SJCRH30 (cell line): ENCODE measurements around the gene MYO1B. TPM values are rescaled to one million over a fixed set of nuclear protein-coding genes. Genes with fewer than 3 reads are reported as not detected.

Source experiments
- DNase-seq, 2 experiments: peaks; one replicate each; pipeline ENCODE4 v3.0.0-alpha.2; 2015 to 2020
- H3K27ac ChIP-seq: fragments of 250-450 bp; sonication (Bioruptor Pico); 2 replicates; pipeline ENCODE4 v1.5.1; 2020; ENCODE audit warnings: mild to moderate bottlenecking, moderate library complexity
- H3K27me3 ChIP-seq: fragments of 250-450 bp; sonication (Bioruptor Pico); 2 replicates; pipeline ENCODE4 v1.5.1; 2020; ENCODE audit warnings: mild to moderate bottlenecking, moderate library complexity
- H3K36me3 ChIP-seq: fragments of 250-450 bp; sonication (Bioruptor Pico); 2 replicates; pipeline ENCODE4 v1.5.1; 2020; ENCODE audit warnings: mild to moderate bottlenecking, moderate library complexity
- H3K4me1 ChIP-seq: fragments of 250-450 bp; sonication (Bioruptor Pico); 2 replicates; pipeline ENCODE4 v1.5.1; 2020; ENCODE audit warnings: mild to moderate bottlenecking, moderate library complexity
- H3K4me3 ChIP-seq: fragments of 250-450 bp; sonication (Bioruptor Pico); 2 replicates; pipeline ENCODE4 v1.5.1; 2020; ENCODE audit warnings: mild to moderate bottlenecking, moderate library complexity
- H3K9me3 ChIP-seq: fragments of 250-450 bp; sonication (Bioruptor Pico); replicated peaks from 2 replicates; pipeline ENCODE4 v1.5.1; 2020; ENCODE audit warnings: mild to moderate bottlenecking, moderate library complexity
- total RNA-seq: library from RNA; depleted of rRNA; stranded (reverse); fragments of >200 nt; shearing (Covaris generic); gene quantifications from 2 replicates; pipeline ENCODE4 v1.2.3, GENCODE V29; 2014

MYO1B gene
- total RNA-seq, 1 experiment from 2014 or later: 265 TPM

DNA sequence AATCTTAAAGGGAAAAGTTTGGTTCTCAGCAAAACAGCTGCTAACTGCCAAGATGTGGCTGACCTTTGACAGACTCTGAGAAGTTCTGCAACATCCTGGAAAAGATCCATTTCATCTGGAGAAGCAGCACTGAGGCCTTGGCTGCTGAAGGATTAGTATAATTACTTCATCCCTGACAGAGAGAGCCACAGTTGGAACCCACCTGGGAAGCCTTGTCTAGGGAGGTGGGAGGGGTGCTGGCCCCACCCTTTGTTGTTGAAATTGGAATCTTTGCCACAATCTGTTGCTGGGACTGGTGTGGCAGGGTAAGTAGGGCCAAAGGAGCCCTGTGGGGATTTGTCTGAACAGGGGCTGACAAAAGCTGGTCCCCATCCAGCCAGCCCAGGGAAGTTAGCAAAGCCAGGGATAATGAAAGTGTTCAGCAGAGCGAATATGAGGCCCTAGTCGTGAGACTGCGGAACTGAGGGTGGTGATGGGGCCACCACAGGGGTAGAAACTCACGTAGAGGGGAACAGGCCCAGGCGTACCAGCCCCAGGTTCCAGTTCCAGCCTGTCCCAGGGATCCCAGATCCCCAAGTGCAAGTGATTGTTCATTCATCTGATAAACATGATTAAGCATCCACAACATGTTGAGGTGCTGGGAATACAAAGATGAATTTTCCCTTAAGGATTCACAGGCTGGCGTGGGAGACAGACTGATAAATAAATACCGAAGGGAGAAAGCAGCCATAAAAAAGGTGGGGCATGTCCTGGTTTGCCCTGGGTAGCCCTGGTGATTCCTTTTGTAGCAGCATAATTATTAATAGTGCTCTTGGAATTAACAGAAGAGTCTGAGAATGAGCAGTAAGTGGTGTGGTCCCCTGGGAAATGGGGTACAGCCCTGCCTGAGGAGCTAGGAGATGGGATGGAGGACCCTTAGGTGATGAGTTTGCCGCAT, 60.0 kb downstream of the MYO1B start:
- DNase-seq: peak in 1 of 2 experiments; percentile 45
- H3K4me3 ChIP-seq: no peak overlapping the region
- H3K27me3 ChIP-seq: no peaks in the 10 kb centered on the region
- H3K9me3 ChIP-seq: no peaks in the 10 kb centered on the region
- peaks cover 3% of the 10 kb centered on the region for H3K36me3 ChIP-seq
- peaks cover 18% of the 10 kb centered on the region for H3K4me1 ChIP-seq
- no peak overlapping the region for H3K27ac ChIP-seq

- Histone ChIP-seq H3K9me3 (no peaks in the 10 kb centered on the region), H3K36me3 (no peaks in the 10 kb centered on the region), H3K4me3 (no peak overlapping the region), H3K4me1 (peaks cover 16% of the 10 kb centered on the region), H3K27me3 (no peaks in the 10 kb centered on the region), H3K27ac (no peak overlapping the region)
- DNase-seq: no peak
Observed at GRCh38 chr2:191308026-191308425, 62.8 kb downstream of the MYO1B start.

- no peaks in the 10 kb centered on the region for H3K9me3 ChIP-seq
- no peak for DNase-seq
- no peak overlapping the region for H3K4me3 ChIP-seq
- peaks cover 6% of the 10 kb centered on the region for H3K4me1 ChIP-seq
- no peaks in the 10 kb centered on the region for H3K27me3 ChIP-seq
- H3K36me3 ChIP-seq: no peaks in the 10 kb centered on the region
- no peak overlapping the region for H3K27ac ChIP-seq
Observed at GRCh38 chr2:191311156-191311555, 66.0 kb downstream of the MYO1B start.

GRCh38 chr2:191311627-191312026, 66.4 kb downstream of the MYO1B start:
- Histone ChIP-seq H3K9me3 (no peaks in the 10 kb centered on the region), H3K4me3 (no peak overlapping the region), H3K4me1 (peaks cover 6% of the 10 kb centered on the region), H3K27ac (no peak overlapping the region), H3K36me3 (no peaks in the 10 kb centered on the region), H3K27me3 (no peaks in the 10 kb centered on the region)
- no peak for DNase-seq

- no peak overlapping the region for H3K4me3 ChIP-seq
- H3K4me1 ChIP-seq: peaks cover 6% of the 10 kb centered on the region
- no peaks in the 10 kb centered on the region for H3K27me3 ChIP-seq
- no peaks in the 10 kb centered on the region for H3K9me3 ChIP-seq
- DNase-seq: no peak
- H3K36me3 ChIP-seq: no peaks in the 10 kb centered on the region
- no peak overlapping the region for H3K27ac ChIP-seq
Observed at GRCh38 chr2:191312163-191312562, 67.0 kb downstream of the MYO1B start.

GRCh38 chr2:191312662-191313061, 67.5 kb downstream of the MYO1B start:
- Histone ChIP-seq H3K27me3 (no peaks in the 10 kb centered on the region), H3K4me3 (no peak overlapping the region), H3K4me1 (peaks cover 6% of the 10 kb centered on the region), H3K36me3 (no peaks in the 10 kb centered on the region), H3K9me3 (no peaks in the 10 kb centered on the region), H3K27ac (no peak overlapping the region)
- no peak for DNase-seq

GRCh38 chr2:191314697-191315364, 69.6 kb downstream of the MYO1B start:
- Histone ChIP-seq H3K9me3 (no peaks in the 10 kb centered on the region), H3K27me3 (no peaks in the 10 kb centered on the region), H3K36me3 (no peaks in the 10 kb centered on the region), H3K4me3 (no peak overlapping the region), H3K27ac (no peak overlapping the region), H3K4me1 (peaks cover 22% of the 10 kb centered on the region)
- DNase-seq: no peak

GRCh38 chr2:191315365-191315752, 70.2 kb downstream of the MYO1B start:
- peaks cover 22% of the 10 kb centered on the region for H3K4me1 ChIP-seq
- H3K36me3 ChIP-seq: no peaks in the 10 kb centered on the region
- H3K27ac ChIP-seq: no peak overlapping the region
- H3K4me3 ChIP-seq: no peak overlapping the region
- H3K9me3 ChIP-seq: no peaks in the 10 kb centered on the region
- no peaks in the 10 kb centered on the region for H3K27me3 ChIP-seq
- no peak for DNase-seq

DNA sequence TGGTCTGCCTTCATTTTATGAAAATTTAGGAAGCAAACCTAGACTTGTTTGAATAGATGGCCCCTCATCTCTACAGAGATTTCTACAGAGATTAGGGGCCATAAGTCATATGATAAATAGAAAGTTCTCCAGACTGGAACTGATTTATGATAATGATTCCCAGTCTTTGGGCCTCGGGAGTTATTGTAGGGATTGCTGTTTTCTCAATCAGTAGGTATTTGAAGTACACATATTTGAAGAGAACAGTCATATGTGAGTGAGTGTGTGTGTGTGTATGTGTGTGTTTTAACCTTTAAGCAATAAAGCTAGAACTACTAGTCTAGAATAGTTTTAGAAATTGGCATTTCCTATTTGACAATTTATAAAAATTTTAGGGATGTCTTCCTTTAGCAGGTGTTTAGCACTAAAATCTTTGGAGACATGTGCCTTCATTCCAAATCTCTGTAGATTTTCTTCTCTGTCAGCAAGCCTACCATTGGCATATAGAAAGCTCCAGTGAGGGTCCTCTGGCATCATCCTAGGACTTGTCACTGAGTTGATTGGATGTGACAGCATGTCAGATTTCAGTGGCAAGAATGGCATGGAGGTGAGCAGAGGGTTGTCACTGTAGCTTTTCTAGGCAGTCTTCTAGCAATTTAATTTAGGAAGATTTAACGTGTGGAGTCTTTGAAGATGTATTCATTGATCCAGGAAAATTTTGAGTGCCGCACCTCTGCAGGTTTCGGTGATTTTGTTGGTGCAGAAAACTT, 71.2 kb downstream of the MYO1B start:
- Histone ChIP-seq H3K36me3 (no peaks in the 10 kb centered on the region), H3K9me3 (no peaks in the 10 kb centered on the region), H3K4me1 (peaks cover 27% of the 10 kb centered on the region), H3K27me3 (no peaks in the 10 kb centered on the region), H3K27ac (no peak overlapping the region), H3K4me3 (no peak overlapping the region)
- no peak for DNase-seq

GRCh38 chr2:191318037-191318728, 73.0 kb downstream of the MYO1B start:
- Histone ChIP-seq H3K4me3 (no peak overlapping the region), H3K27ac (no peak overlapping the region; the same call in 1 of the 2 replicates), H3K9me3 (0 out of 2 replicates have a peak, but pooled peaks cover under 1% of the 10 kb centered on the region), H3K27me3 (no peaks in the 10 kb centered on the region), H3K36me3 (no peaks in the 10 kb centered on the region), H3K4me1 (peaks cover 40% of the 10 kb centered on the region)
- DNase-seq: peak; percentile 31 to 72

- Histone ChIP-seq H3K27ac (no peak overlapping the region; the same call in 1 of the 2 replicates), H3K4me1 (peaks cover 44% of the 10 kb centered on the region), H3K9me3 (peaks cover 6% of the 10 kb centered on the region; the same call in 1 of the 2 replicates), H3K27me3 (no peaks in the 10 kb centered on the region), H3K4me3 (no peak overlapping the region), H3K36me3 (no peaks in the 10 kb centered on the region)
- peak; percentile 87 to 95 for DNase-seq
Observed at GRCh38 chr2:191318729-191319078, 73.5 kb downstream of the MYO1B start.

DNA sequence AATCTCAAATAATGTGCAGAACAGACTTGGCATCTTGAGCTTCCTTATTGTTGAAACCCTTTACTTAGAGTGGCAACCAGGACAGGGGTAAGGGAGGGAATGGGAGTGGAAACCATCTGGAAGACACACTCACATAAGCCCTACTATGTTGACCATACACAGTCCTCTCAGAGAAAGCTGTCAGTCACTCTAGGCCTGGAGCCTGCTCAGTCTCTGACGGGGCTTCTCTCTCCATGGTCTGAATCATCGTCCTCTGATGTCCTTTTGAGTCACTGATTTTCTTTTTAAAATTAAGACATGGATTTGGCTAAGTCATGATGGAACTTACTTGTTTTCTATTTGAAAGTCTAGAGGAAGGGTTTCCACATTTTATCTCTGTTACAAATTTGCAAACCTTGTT, 74.0 kb downstream of the MYO1B start:
- H3K27ac ChIP-seq: no peak overlapping the region
- H3K4me1 ChIP-seq: peaks cover 44% of the 10 kb centered on the region
- H3K4me3 ChIP-seq: no peak overlapping the region
- no peaks in the 10 kb centered on the region for H3K36me3 ChIP-seq
- no peaks in the 10 kb centered on the region for H3K27me3 ChIP-seq
- peaks cover 10% of the 10 kb centered on the region for H3K9me3 ChIP-seq
- no peak for DNase-seq

DNA sequence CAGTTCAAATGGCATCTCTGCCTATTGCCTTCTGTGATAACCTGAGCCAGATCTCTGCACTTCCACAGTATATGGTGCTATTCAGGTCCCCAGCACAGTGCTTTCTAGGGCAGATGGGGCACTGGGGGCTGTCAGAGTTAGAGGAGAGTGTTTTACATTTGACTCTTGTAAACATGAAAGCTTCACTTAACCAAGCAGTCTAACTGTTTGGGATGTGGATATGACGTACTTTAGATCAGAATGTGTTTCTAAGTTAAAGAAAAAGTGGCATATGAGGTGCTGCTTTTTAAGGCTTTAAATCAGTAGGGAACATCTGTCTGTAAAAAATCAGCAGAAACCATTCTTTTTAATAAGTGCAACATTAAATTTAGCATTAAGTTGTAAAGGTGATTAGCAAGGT, 75.7 kb downstream of the MYO1B start:
- H3K27ac ChIP-seq: no peak overlapping the region
- no peaks in the 10 kb centered on the region; the same call in 1 of the 2 replicates for H3K36me3 ChIP-seq
- H3K9me3 ChIP-seq: peaks cover 21% of the 10 kb centered on the region
- peak in 1 of 2 experiments; percentile 41 for DNase-seq
- H3K4me3 ChIP-seq: no peak overlapping the region
- no peaks in the 10 kb centered on the region for H3K27me3 ChIP-seq
- peaks cover 44% of the 10 kb centered on the region for H3K4me1 ChIP-seq
